Stimulated activated CD8-positive, alpha-beta memory T cell treated with anti-CD3 and anti-CD28 coated beads, Interleukin-15, amount 100 ng/mL, for 48 hours (primary cell): Measurements from ENCODE around the gene RGS17.
"Not testable (repeated sequence)": the region's sequence is repeated elsewhere in the genome, so short reads cannot be mapped to it uniquely, and the experiment has no call there.

Experiments used
- DNase-seq, 2 donors: peaks; one replicate each; pipeline ENCODE4 v3.0.0-alpha.2; 2020; ENCODE audit warnings: low read depth in 2 of 2

The RGS17 gene

GRCh38 chr6:153131037-153131981 lies at the start of gene RGS17:
Gene RGS17 (minus strand): TSS chr6:153131282. CDS start chr6:153044018, 87,264 bp downstream.
- no peak for DNase-seq

GRCh38 chr6:153172815-153173214 lies 41.7 kb upstream of the RGS17 start:
- no peak for DNase-seq

GRCh38 chr6:153170511-153170910 lies 39.4 kb upstream of the RGS17 start:
- no peak for DNase-seq

GRCh38 chr6:153167907-153168306 lies 36.8 kb upstream of the RGS17 start:
- DNase-seq = no peak

- DNase-seq = no peak
Observed at GRCh38 chr6:153167061-153167891, 36.2 kb upstream of the RGS17 start.

- no peak for DNase-seq
Observed at GRCh38 chr6:153162646-153163045, 31.6 kb upstream of the RGS17 start.

GRCh38 chr6:153162172-153162571 lies 31.1 kb upstream of the RGS17 start:
- DNase-seq = no peak

GRCh38 chr6:153160221-153160620 lies 29.1 kb upstream of the RGS17 start:
- no peak for DNase-seq

- no peak for DNase-seq
Observed at GRCh38 chr6:153150752-153151440, 19.8 kb upstream of the RGS17 start.

- no peak for DNase-seq
Observed at GRCh38 chr6:153150371-153150751, 19.3 kb upstream of the RGS17 start.

- DNase-seq = no peak
Observed at GRCh38 chr6:153149891-153150290, 18.8 kb upstream of the RGS17 start.

GRCh38 chr6:153146413-153146812 lies 15.3 kb upstream of the RGS17 start:
- no peak for DNase-seq

GRCh38 chr6:153145591-153145990 lies 14.5 kb upstream of the RGS17 start:
- no peak for DNase-seq

GRCh38 chr6:153143200-153143599 lies 12.1 kb upstream of the RGS17 start:
- no peak for DNase-seq

GRCh38 chr6:153140299-153140698 lies 9.2 kb upstream of the RGS17 start:
- DNase-seq = no peak

- no peak for DNase-seq
Observed at GRCh38 chr6:153138930-153139329, 7.8 kb upstream of the RGS17 start.

GRCh38 chr6:153135681-153136080 lies 4.6 kb upstream of the RGS17 start:
- DNase-seq = no peak

- not testable (repeated sequence) for DNase-seq
Observed at GRCh38 chr6:153133667-153134066, 2.6 kb upstream of the RGS17 start.

GRCh38 chr6:153130515-153131036 lies 506 bp downstream of the RGS17 start:
- no peak for DNase-seq

GRCh38 chr6:153129873-153130514 lies 1.1 kb downstream of the RGS17 start:
- no peak for DNase-seq

GRCh38 chr6:153126218-153126617 lies 4.9 kb downstream of the RGS17 start:
- DNase-seq = no peak
